C4-2B (cell line): ENCODE results near the gene RBMS3.

Source experiments
- H3K27ac ChIP-seq: fragments of 450-650 bp; 2 replicates; pipeline ENCODE4 v1.5.1; 2017
- ZFX ChIP-seq: fragments of 450-650 bp; IDR thresholded peaks from 2 replicates; pipeline ENCODE4 v1.6.1; 2017
- TF ChIP-seq, protein P1 (sequence below): fragments of 450-650 bp; conservative IDR thresholded peaks from 2 replicates; pipeline ENCODE4 v1.5.1; 2017; ENCODE audit warnings: mild to moderate bottlenecking

The RBMS3 gene

DNA sequence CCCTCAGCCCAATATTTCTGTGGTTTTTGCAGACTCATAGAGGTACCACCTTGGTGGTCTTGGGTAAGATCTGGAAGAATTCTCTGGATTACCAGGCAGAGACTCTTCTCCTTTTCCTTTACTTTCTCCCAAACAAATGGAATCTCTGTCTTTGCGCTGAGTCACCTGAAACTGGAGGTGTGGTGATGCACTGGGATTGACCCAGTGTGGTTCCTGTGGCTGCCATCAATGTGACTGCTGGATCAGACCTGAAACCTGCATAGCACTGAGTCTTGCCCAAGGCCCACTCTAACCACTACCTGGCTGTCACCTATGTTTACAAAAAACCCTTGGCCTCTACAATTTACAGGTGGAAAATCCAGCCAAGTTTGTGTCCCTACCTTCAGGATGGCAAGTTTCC is 295.3 kb downstream of the RBMS3 start:
- no peak overlapping the region for H3K27ac ChIP-seq
- no peak for TF ChIP-seq ZFX
- TF ChIP-seq, protein P1, sequence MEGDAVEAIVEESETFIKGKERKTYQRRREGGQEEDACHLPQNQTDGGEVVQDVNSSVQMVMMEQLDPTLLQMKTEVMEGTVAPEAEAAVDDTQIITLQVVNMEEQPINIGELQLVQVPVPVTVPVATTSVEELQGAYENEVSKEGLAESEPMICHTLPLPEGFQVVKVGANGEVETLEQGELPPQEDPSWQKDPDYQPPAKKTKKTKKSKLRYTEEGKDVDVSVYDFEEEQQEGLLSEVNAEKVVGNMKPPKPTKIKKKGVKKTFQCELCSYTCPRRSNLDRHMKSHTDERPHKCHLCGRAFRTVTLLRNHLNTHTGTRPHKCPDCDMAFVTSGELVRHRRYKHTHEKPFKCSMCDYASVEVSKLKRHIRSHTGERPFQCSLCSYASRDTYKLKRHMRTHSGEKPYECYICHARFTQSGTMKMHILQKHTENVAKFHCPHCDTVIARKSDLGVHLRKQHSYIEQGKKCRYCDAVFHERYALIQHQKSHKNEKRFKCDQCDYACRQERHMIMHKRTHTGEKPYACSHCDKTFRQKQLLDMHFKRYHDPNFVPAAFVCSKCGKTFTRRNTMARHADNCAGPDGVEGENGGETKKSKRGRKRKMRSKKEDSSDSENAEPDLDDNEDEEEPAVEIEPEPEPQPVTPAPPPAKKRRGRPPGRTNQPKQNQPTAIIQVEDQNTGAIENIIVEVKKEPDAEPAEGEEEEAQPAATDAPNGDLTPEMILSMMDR = no peak

DNA sequence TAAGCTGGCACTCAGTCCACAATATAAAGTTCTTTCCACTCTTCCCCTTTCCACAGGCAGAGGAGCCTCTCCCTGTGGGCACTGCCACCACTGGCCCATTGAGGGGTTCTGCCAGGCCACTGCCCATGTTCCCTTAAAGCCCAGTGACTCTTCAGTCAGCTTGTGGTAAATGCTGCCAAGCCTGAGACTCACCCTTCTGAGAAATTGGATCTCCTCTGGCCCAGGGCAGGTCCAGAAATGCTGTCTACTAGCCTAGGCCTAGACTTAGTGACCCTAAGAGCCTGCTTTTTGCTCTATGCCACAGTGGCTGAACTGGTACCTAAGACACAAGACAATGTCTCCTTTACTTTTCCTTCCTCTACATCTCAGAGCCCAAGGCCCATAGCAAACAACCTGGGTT is 295.8 kb downstream of the RBMS3 start:
- no peak for TF ChIP-seq ZFX
- TF ChIP-seq, protein P1 = no peak
- H3K27ac ChIP-seq = no peak overlapping the region

DNA sequence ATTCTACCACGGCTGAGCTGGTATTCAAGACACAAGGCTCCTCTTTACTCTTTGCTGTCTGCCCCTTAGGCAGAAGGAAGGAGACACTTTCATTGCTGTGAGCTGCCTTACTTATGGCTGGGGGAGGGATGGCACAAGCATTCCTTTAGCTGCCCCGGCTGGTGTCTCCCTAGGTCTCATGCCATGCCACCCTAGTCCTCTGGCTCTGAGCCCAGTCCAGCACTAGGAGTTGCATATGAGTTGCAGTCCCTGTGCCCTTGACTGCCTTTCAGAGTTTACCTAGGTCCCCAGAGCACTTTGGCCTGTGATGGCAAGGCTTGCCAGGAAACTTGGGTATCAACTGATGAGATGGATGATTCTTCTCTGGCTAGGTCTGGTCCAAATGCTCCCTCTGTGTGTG is 296.4 kb downstream of the RBMS3 start:
- TF ChIP-seq ZFX = no peak
- H3K27ac ChIP-seq = no peak overlapping the region

DNA sequence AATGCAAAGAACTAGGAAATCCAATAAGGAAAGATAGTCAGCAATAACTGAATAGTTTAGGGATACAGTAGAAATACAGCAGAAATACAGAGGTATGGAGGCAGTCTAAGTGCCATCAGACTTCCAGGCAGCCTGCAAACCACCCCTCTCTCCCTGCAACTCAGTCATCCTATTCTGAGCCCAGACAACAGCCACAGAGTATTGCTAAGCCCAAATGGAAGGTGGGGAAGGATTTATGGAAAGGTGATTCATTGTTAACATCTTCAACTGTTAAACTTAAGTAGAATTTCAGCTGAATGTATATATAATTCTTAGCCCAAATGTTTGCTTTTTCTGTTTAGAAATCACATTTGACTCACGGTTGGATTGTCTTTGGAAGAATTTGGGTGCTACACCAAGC is 300.4 kb downstream of the RBMS3 start:
- TF ChIP-seq ZFX = no peak
- TF ChIP-seq, protein P1 = no peak
- no peak overlapping the region for H3K27ac ChIP-seq

DNA sequence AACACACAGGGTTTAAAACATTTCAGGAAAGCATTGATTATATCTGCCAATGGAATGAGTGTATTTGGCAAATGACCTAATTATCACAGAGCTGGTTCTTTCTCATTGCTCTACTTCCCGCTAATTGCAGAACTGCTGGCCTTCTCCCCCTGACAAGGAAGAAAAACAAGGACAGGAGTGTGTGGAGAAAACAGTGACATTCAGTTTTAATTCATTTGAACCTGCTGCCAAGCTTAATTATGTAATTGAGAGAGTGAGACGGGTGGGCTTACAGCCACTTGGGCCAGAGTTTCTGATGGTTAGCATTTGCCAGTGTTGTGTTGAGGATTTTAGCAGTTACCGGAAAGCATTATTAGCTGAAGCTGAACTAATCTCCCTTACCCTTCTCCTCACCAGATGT is 301.4 kb downstream of the RBMS3 start:
- TF ChIP-seq, protein P1 = no peak
- no peak for TF ChIP-seq ZFX

DNA sequence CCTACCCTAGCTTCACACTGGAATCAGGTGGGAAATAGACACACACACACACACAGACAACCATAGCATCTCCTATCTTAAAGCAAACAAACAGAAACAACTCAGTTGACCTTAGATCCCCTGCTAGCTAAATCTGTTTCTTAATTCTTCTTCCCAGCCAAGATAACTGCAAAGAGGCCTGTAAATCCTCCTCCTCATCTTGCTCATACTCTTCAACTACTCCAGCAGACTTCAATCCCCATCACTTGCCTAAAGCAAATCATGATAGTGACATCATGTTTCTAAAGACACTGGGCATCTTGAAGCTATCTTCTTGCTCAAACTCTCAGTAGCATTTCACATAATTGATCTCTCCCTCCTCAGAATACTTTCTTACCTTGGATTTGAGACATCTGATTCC is 303.0 kb downstream of the RBMS3 start:
- no peak for TF ChIP-seq ZFX
- TF ChIP-seq, protein P1 = no peak
- no peak overlapping the region for H3K27ac ChIP-seq

More for the DNA sequence above, 301.4 kb downstream of the RBMS3 start:
- H3K27ac ChIP-seq = no peak overlapping the region

DNA sequence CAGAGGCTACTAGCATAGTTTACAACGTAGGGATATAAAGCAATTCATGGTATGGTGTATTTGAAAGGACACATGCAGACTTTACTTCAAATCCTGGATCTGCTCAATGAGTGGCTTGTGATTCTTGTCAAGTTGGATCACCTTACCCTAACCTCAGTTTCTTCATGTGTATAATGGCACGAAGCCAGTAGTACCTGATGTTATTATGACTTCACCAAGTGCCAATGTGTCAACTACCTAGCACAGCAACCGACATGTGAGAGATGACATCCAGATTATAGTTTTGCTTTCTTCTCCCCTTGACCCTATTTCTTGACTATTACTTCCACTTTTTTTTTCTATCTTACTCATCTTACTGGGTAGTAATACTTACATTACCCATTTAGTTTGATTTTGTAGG is 304.5 kb downstream of the RBMS3 start:
- no peak overlapping the region for H3K27ac ChIP-seq
- TF ChIP-seq, protein P1 = no peak
- TF ChIP-seq ZFX = no peak

DNA sequence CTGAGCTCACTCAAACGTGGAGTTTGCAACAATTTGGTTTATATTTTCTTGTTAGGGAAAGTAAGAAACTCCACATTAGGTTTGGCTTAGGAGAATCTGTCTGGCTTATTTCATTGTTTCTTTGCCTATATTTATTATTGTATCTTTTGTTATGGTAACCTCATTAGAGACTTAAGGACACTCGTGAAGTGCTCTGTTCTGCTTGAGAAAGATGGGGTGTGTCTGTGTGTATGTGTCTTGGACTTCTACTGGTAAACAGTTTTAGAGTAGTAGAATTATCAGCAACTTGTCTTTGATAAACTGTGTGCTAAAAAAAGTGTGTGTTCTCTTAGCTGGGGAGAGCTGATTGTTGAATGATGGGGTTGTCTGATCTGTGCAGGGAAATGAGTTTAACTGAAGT is 306.5 kb downstream of the RBMS3 start:
- H3K27ac ChIP-seq = no peak overlapping the region
- TF ChIP-seq, protein P1 = no peak
- no peak for TF ChIP-seq ZFX
